ACC112 (cell line): ENCODE results near the gene METTL2A.
A peak's percentile ranks its signal among the peaks of the same experiment; 100 is the strongest.
"Not testable (repeated sequence)": the region's sequence is repeated elsewhere in the genome, so short reads cannot be mapped to it uniquely, and the experiment has no call there.

Experiments
- H2AFZ ChIP-seq: fragments of 200-600 bp; sonication (generic); one replicate; pipeline ENCODE4 v1.6.0; 2017; ENCODE audit warnings: antibody characterized with exemption, low read length; ENCODE audit not compliant: unreplicated experiment
- H3K27ac ChIP-seq: fragments of 200-600 bp; sonication (generic); 2 replicates; pipeline ENCODE4 v1.5.1; 2014; ENCODE audit warnings: low read depth, mild to moderate bottlenecking, antibody characterized with exemption, low read length, moderate library complexity
- H3K27me3 ChIP-seq: fragments of 200-600 bp; sonication (generic); 2 replicates; pipeline ENCODE4 v1.6.1; 2014; ENCODE audit warnings: mild to moderate bottlenecking, antibody characterized with exemption, low read length, moderate library complexity, mixed read lengths; ENCODE audit not compliant: insufficient read depth
- H3K36me3 ChIP-seq: fragments of 200-600 bp; sonication (generic); 2 replicates; pipeline ENCODE4 v1.6.1; 2016; ENCODE audit warnings: mild to moderate bottlenecking, antibody characterized with exemption, low read length, moderate library complexity, mixed read lengths; ENCODE audit not compliant: insufficient read depth
- H3K4me1 ChIP-seq: fragments of 200-600 bp; sonication (generic); one replicate; pipeline ENCODE4 v1.6.1; 2016; ENCODE audit warnings: low read length, mixed read lengths; ENCODE audit not compliant: insufficient read depth, unreplicated experiment, control insufficient read depth
- H3K4me3 ChIP-seq: fragments of 200-600 bp; sonication (generic); 2 replicates; pipeline ENCODE4 v1.5.1; 2014; ENCODE audit warnings: mild to moderate bottlenecking, low read depth, low read length
- H3K79me2 ChIP-seq: fragments of 200-600 bp; sonication (generic); one replicate; pipeline ENCODE4 v1.6.0; 2016; ENCODE audit warnings: low read length; ENCODE audit not compliant: control insufficient read depth, unreplicated experiment, insufficient read depth

Gene METTL2A, protein sequence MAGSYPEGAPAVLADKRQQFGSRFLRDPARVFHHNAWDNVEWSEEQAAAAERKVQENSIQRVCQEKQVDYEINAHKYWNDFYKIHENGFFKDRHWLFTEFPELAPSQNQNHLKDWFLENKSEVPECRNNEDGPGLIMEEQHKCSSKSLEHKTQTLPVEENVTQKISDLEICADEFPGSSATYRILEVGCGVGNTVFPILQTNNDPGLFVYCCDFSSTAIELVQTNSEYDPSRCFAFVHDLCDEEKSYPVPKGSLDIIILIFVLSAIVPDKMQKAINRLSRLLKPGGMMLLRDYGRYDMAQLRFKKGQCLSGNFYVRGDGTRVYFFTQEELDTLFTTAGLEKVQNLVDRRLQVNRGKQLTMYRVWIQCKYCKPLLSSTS

DNA sequence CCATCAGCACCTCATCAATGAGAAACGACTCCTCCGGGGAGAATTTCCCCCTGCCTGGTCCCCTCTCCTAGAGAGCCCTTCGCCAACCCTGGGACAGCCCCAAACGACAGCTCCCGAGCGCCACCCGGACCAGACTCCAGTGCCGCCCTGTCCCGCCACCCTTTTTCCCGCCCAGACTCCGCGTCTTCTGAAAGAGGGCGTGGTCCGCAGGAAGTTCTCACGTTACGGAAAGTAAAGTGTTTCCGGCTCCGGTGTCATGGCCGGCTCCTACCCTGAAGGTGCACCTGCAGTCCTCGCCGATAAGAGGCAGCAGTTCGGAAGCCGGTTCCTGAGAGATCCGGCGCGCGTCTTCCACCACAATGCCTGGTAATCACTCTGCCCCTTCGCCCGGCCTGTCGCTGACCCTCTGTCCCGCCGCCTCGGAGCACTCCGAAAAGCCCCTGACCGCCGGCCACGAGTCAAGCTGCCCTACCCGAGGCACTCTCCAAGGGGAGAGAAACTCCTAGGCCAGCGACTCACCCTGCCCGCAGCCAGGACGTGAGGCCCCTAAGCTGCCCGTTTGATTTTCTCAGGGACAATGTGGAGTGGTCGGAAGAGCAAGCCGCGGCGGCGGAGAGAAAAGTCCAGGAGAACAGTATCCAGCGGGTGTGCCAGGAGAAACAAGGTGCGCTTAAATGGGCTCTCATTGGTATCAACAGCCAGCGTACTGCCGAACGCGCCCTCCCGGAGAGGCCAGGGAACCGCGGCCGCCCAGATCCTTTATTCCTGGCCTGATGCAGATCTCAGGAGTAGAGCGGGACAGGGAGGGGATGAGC lies at the start of gene METTL2A:
TSS of gene METTL2A (plus strand) at position 251 of the 815 bp plus-strand sequence. CDS start at position 257, 6 bp downstream.
- H3K36me3 ChIP-seq, H3K4me1 ChIP-seq, H3K27me3 ChIP-seq: not testable (repeated sequence)
- Histone ChIP-seq H2AFZ (peak within 1 kb of the TSS; percentile 81), H3K27ac (peak within 1 kb of the TSS; percentile 45; the same call in 1 of the 2 replicates), H3K4me3 (peak within 1 kb of the TSS; percentile 94), H3K79me2 (peaks cover 13% of the 10 kb centered on the region)

DNA sequence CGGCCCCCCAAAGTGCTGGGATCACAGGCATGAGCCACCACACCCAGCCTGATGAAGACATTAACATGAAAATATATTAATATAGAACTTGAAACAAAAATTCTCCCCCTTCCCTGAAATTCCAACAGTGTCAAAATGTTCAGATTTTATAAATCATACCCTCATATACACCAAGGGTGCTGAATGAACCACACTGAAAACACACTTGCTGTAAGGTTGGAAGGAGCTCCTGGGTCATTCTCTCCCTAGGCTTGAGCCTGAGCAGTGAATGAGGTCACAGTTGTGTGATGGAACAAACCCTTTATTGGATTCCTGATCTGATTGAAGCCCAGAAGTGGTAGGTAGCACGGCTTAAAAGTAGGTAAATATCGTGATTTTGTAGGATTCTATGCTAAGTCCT lies 43.4 kb upstream of the METTL2A start, which contains the start of gene EFCAB3:
TSS of gene EFCAB3 (plus strand) at position 301 of the 400 bp plus-strand sequence. CDS start 2,427 bp downstream, outside the sequence.
- Histone ChIP-seq H3K36me3 (no peaks in the 10 kb centered on the region), H3K79me2 (no peaks in the 10 kb centered on the region), H3K27ac (no peak within 1 kb of the TSS), H2AFZ (no peak within 1 kb of the TSS), H3K27me3 (peaks cover 67% of the 10 kb centered on the region), H3K4me3 (no peak within 1 kb of the TSS), H3K4me1 (no peaks in the 10 kb centered on the region)

DNA sequence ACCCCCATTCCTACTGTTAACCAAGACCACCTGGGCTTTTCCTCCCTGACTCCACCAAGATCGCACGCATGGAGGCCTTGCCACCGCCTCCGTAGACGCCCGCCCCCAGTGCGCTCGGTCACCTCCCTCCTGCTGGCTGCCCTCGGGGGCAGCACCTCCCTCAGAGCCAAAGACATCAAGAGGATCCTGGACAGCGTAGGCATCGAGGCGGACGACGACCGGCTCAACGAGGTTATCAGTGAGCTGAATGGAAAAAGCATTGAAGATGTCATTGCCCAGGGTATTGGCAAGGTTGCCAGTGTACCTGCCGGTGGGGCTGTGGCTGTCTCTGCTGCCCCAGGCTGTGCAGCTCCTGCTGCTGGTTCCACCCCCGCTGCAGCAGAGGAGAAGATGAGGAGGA lies 42.1 kb upstream of the METTL2A start:
- H3K36me3 ChIP-seq = no peaks in the 10 kb centered on the region
- peaks cover 59% of the 10 kb centered on the region for H3K27me3 ChIP-seq
- no peak overlapping the region for H3K27ac ChIP-seq
- H3K79me2 ChIP-seq = no peaks in the 10 kb centered on the region
- H3K4me3 ChIP-seq = no peak overlapping the region
- no peaks in the 10 kb centered on the region for H3K4me1 ChIP-seq
- no peak overlapping the region for H2AFZ ChIP-seq

DNA sequence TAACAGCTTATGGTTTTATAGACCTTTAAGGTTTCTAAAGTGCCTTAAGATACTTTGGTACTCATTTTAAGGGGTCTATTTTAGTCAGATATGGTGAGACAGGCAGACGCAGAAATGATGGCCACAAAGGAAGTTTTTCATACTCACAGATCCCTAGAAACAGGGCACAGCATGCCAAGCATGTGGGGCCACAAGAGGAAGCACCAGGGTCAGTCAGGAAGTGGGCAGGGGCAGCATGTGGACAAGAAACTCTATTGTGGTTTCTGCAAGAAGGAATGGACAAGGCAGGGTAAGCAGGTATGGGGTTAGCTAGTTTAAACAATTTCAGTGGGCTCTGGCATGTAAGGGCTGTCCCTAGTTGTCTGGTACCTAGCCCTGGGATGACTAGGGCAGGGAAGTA lies 34.8 kb upstream of the METTL2A start:
- Histone ChIP-seq H3K4me1 (no peaks in the 10 kb centered on the region), H2AFZ (no peak overlapping the region), H3K27me3 (peaks cover 55% of the 10 kb centered on the region), H3K4me3 (no peak overlapping the region), H3K79me2 (no peaks in the 10 kb centered on the region), H3K36me3 (no peaks in the 10 kb centered on the region), H3K27ac (no peak overlapping the region)

DNA sequence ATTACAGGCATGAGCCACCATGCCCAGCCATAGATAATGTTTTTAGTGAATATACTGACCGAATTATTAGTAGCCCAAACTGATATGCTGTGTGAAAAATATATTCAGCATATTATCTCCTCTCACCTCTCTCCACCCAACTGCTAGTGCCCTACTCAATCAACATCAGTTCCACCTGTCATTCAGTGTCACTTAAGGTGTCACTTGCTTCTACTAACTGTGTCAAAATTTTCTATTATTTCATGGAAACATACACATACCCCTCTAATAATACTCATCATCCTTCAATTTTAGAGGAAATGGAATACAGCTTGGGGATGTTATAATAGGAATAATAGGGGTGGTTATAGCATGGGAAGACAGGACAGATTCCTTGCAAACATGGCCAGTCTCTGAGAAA lies 30.8 kb upstream of the METTL2A start:
- Histone ChIP-seq H2AFZ (no peak overlapping the region), H3K4me3 (no peak overlapping the region), H3K27ac (no peak overlapping the region), H3K27me3 (peaks cover 69% of the 10 kb centered on the region), H3K36me3 (no peaks in the 10 kb centered on the region), H3K79me2 (no peaks in the 10 kb centered on the region), H3K4me1 (no peaks in the 10 kb centered on the region)

DNA sequence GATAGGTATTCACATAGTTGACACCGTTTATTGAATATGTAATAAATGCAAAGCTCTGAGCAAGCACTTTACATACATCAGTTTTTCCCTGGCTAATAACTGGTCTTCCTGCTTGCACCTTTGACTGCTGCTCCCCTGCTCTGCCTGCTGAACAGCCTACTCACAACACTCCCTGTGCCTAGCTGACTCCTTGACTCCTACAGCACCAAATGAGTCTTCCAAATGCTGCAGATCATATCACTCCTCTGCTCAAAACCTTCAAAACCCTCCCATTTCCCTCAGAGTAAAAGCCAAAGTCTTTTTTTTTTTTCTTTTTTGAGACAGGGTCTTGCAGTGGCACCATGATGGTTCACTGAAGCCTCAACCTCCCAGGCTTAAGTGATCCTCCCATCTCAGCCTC lies 24.8 kb upstream of the METTL2A start:
- Histone ChIP-seq H3K27me3 (peaks cover 39% of the 10 kb centered on the region), H3K4me3 (no peak overlapping the region), H3K4me1 (no peaks in the 10 kb centered on the region), H3K27ac (no peak overlapping the region), H2AFZ (no peak overlapping the region), H3K79me2 (no peaks in the 10 kb centered on the region), H3K36me3 (no peaks in the 10 kb centered on the region)

DNA sequence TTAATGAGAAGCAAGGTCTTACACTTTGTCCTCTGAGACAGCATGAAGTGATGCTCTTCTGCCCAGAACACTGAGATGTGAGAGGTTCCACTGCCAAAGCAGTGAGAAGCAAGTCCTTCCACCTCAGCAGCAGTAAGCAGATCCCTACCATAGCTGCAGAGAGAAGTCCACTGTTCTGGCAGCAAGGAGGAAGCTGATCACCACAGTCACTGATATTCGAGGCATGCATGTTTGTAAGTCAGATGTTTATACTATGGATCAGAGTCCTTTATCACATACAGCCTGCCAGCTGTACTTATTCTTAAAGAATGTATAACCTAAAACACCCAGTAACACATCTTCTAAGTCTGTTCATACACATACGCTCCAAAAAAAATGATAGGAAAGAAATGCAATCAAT lies 18.2 kb upstream of the METTL2A start:
- Histone ChIP-seq H3K27ac (no peak overlapping the region), H3K36me3 (no peaks in the 10 kb centered on the region), H3K4me3 (no peak overlapping the region), H3K79me2 (no peaks in the 10 kb centered on the region), H3K27me3 (peaks cover 22% of the 10 kb centered on the region), H2AFZ (no peak overlapping the region), H3K4me1 (no peaks in the 10 kb centered on the region)

DNA sequence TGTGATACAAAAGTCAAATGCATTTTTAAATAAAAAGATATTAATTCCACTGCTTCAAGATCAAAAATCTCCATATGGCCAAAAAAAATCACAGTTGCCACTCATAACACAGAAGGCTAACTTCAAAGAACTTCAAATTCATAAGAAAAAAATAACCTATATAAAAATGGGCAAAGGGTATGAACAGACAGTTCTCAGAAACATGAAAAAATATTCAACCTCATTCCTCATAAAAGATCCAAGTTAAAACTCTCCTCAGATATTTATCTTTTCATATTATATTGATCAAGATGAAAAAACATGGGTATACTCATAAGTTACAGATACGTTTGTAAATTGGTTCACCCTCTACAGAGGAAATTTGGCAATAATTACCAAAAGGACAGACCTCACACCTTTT lies 10.6 kb upstream of the METTL2A start:
- H3K36me3 ChIP-seq, H3K4me3 ChIP-seq, H3K27me3 ChIP-seq, H3K4me1 ChIP-seq, H2AFZ ChIP-seq, H3K27ac ChIP-seq, H3K79me2 ChIP-seq: not testable (repeated sequence)

DNA sequence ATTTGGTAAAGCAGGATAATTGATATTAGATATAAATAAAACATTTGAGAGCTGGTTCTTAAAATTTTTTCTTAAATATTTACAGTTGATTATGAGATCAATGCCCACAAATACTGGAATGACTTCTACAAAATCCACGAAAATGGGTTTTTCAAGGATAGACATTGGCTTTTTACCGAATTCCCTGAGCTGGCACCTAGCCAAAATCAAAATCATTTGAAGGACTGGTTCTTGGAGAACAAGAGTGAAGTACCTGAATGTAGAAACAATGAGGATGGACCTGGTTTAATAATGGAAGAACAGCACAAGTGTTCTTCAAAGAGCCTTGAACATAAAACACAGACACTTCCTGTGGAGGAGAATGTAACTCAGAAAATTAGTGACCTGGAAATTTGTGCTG lies 2.5 kb downstream of the METTL2A start:
- H3K4me1 ChIP-seq, H2AFZ ChIP-seq, H3K4me3 ChIP-seq, H3K36me3 ChIP-seq, H3K27ac ChIP-seq, H3K27me3 ChIP-seq: not testable (repeated sequence)
- peaks cover 13% of the 10 kb centered on the region for H3K79me2 ChIP-seq

DNA sequence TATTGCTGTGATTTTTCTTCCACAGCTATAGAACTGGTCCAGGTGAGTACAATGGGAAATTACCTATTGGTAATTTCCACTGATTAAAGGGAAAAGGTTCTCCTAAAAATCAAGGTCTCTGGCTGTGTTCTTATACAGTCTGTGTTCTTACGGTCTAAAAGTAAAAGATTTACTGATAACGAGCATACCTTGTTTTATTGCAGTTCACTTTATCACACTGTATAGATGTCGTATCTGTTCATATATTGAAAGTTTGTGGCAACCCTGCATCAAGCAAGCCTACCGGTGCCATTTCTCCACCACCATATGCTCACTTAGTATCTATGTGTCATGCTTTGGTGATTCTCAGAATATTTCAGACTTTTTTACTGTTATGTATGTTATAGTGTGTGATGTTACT lies 11.6 kb downstream of the METTL2A start:
- not testable (repeated sequence) for H3K4me1 ChIP-seq, H3K4me3 ChIP-seq, H2AFZ ChIP-seq, H3K27ac ChIP-seq, H3K36me3 ChIP-seq, H3K27me3 ChIP-seq, H3K79me2 ChIP-seq

DNA sequence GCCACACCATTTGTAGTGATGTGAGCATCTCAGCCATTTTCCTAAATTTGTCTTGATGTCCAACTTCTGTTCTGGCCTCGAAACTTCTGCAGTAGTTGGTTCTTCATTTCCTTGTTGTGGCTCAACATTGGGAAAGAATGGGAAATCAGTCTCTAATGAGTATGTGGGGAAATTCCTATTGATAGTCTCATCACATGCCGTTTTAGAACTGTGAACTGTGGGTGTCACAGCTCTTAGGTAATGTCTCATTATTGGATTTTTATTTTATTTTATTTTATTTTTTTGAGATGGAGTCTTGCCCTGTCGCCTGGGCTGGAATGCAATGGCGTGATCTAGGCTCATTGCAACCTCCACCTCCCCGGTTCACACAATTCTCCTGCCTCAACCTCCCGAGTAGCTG lies 17.5 kb downstream of the METTL2A start:
- H3K4me3 ChIP-seq, H3K27ac ChIP-seq, H3K36me3 ChIP-seq, H3K27me3 ChIP-seq, H3K4me1 ChIP-seq, H2AFZ ChIP-seq, H3K79me2 ChIP-seq: not testable (repeated sequence)
